Neutrophil (primary cell): ENCODE measurements around the gene SASS6.

Experiments
- H3K27ac ChIP-seq: fragments of 200-600 bp; sonication (generic); 2 replicates; pipeline ENCODE4 v1.5.1; 2016; ENCODE audit warnings: mild to moderate bottlenecking, moderate library complexity
- H3K27me3 ChIP-seq: fragments of 200-600 bp; sonication (generic); 2 replicates; pipeline ENCODE4 v1.6.0; 2016; ENCODE audit warnings: mild to moderate bottlenecking
- H3K36me3 ChIP-seq: fragments of 200-600 bp; sonication (generic); 2 replicates; pipeline ENCODE4 v1.5.1; 2017
- H3K4me1 ChIP-seq, 2 experiments: fragments of 200-600 bp in 1 of 2; sonication (generic) in 1 of 2; 1 replicate in 1 of 2; 2 replicates in 1 of 2; pipeline versions ENCODE4 v1.5.1 to v1.6.1; 2013 to 2016; ENCODE audit warnings: low read depth in 1 of 2, low read length in 1 of 2, mild to moderate bottlenecking in 1 of 2, moderate library complexity in 1 of 2; ENCODE audit not compliant: control insufficient read depth in 1 of 2, insufficient read depth in 1 of 2
- H3K4me3 ChIP-seq, 2 experiments: fragments of 200-600 bp in 1 of 2; sonication (generic) in 1 of 2; 1 replicate in 1 of 2; 2 replicates in 1 of 2; pipeline ENCODE4 v1.5.1; 2013 to 2016; ENCODE audit warnings: low read depth in 1 of 2, low read length in 1 of 2, mild to moderate bottlenecking in 1 of 2, moderate library complexity in 1 of 2
- H3K9me3 ChIP-seq: fragments of 200-600 bp; sonication (generic); 2 replicates; pipeline ENCODE4 v1.5.1; 2016
- TF ChIP-seq, protein P1 (sequence below): fragments of 200-600 bp; sonication (generic); IDR thresholded peaks from 2 replicates; pipeline ENCODE4 v1.5.1; 2016; ENCODE audit warnings: antibody characterized with exemption

The SASS6 gene

GRCh38 chr1:100131623-100132022 is 1.1 kb downstream of the SASS6 start:
- Histone ChIP-seq H3K4me1 (peaks cover 16% of the 10 kb centered on the region in 2 experiments), H3K27me3 (no peaks in the 10 kb centered on the region), H3K36me3 (no peaks in the 10 kb centered on the region), H3K9me3 (no peaks in the 10 kb centered on the region), H3K27ac (no peak overlapping the region), H3K4me3 (no peak overlapping the region)
- TF ChIP-seq, protein P1, sequence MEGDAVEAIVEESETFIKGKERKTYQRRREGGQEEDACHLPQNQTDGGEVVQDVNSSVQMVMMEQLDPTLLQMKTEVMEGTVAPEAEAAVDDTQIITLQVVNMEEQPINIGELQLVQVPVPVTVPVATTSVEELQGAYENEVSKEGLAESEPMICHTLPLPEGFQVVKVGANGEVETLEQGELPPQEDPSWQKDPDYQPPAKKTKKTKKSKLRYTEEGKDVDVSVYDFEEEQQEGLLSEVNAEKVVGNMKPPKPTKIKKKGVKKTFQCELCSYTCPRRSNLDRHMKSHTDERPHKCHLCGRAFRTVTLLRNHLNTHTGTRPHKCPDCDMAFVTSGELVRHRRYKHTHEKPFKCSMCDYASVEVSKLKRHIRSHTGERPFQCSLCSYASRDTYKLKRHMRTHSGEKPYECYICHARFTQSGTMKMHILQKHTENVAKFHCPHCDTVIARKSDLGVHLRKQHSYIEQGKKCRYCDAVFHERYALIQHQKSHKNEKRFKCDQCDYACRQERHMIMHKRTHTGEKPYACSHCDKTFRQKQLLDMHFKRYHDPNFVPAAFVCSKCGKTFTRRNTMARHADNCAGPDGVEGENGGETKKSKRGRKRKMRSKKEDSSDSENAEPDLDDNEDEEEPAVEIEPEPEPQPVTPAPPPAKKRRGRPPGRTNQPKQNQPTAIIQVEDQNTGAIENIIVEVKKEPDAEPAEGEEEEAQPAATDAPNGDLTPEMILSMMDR: no peak

DNA sequence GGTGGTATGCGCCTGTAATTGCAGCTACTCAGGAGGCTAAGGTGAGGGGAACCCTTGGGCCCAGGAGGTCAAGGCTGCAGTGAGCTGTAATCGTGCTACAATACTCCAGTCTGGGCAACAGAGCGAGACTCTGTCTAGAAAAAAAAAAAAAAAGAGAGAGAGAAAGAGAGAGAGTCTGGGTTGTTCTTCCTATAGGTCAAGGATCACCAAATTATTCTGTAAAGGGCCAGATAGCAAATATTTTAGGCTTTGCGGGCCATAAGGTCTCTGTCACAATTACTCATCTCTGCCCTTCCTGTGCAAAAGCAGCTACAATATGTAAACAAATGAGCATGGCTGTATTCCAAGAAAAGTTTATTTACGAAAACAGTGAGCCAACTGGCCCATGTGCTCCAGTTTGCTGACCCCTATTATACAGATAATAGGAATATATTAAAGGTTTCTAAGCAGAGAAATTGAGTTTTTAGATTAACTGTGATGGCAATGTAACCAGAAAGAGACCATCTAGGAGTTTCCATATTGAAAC is 2.1 kb downstream of the SASS6 start:
- H3K27ac ChIP-seq: no peak overlapping the region

DNA sequence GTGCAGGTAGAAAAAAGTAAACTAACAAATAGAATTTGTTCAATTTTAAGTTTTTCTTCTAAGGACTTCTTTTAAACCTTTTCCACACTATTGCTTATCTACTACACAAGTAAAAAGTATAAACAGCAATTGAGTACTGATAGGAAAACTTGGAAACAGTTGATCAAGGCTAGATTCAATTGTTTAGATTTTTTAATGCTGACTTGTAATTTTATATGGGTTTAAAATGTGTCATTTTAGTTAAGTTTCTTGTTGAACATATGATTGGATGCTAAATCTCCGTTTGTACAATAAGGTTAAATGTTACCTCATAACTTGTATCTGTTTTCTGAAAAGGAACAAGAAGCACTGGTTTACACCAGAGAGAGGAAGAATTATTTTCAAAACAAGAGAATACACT is 5.5 kb downstream of the SASS6 start:
- H3K27me3 ChIP-seq: no peaks in the 10 kb centered on the region

More for the DNA sequence above, 2.1 kb downstream of the SASS6 start:
- Histone ChIP-seq H3K4me1 (peaks cover 16% of the 10 kb centered on the region in 2 experiments), H3K27me3 (no peaks in the 10 kb centered on the region), H3K36me3 (no peaks in the 10 kb centered on the region), H3K9me3 (no peaks in the 10 kb centered on the region), H3K4me3 (no peak overlapping the region)
- TF ChIP-seq, protein P1: no peak

GRCh38 chr1:100122177-100122576 is 10.6 kb downstream of the SASS6 start:
- H3K36me3 ChIP-seq: peaks cover 22% of the 10 kb centered on the region
- no peaks in the 10 kb centered on the region for H3K9me3 ChIP-seq
- no peak overlapping the region for H3K4me3 ChIP-seq
- no peaks in the 10 kb centered on the region for H3K4me1 ChIP-seq
- H3K27me3 ChIP-seq: no peaks in the 10 kb centered on the region
- H3K27ac ChIP-seq: no peak overlapping the region
- TF ChIP-seq, protein P1: no peak

More for the DNA sequence above, 5.5 kb downstream of the SASS6 start:
- no peaks in the 10 kb centered on the region for H3K9me3 ChIP-seq
- no peak overlapping the region for H3K4me3 ChIP-seq
- no peak overlapping the region for H3K27ac ChIP-seq
- peaks cover 9% of the 10 kb centered on the region for H3K36me3 ChIP-seq
- TF ChIP-seq, protein P1: no peak
- peaks cover 5 to 6% of the 10 kb centered on the region in 2 experiments for H3K4me1 ChIP-seq

DNA sequence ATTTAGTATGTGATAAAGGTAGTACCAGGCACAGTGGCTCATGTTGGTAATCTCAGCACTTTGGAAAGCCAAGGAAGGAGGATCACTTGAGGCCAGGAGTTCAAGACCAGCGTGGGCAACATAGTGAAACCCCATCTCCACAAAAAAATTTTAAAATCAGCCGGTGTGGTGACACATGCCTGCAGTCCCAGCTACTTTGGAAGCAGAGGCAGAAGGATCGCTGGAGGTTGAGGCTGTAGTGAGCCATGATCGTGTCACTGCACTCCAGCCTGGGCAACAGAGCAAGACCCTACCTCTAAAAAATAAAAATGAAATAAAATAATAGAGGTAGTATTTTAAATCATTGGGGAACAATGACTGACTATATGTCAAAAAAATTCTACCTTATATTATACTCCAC is 17.2 kb downstream of the SASS6 start:
- Histone ChIP-seq H3K27me3 (no peaks in the 10 kb centered on the region), H3K36me3 (peaks cover 19% of the 10 kb centered on the region), H3K4me1 (no peaks in the 10 kb centered on the region), H3K9me3 (no peaks in the 10 kb centered on the region), H3K27ac (no peak overlapping the region), H3K4me3 (no peak overlapping the region)
- TF ChIP-seq, protein P1: no peak
